Loucy (cell line): ENCODE measurements around the gene CDH4.

ENCODE experiments used
- H2AFZ ChIP-seq: fragments of 200-600 bp; sonication (generic); 2 replicates; pipeline ENCODE4 v1.6.0; 2016; ENCODE audit warnings: antibody characterized with exemption, mild to moderate bottlenecking, low read length, moderate library complexity
- H3F3A ChIP-seq: fragments of 200-600 bp; 2 replicates; pipeline ENCODE4 v1.6.0; 2016; ENCODE audit warnings: antibody characterized with exemption, low read depth, mild to moderate bottlenecking
- H3K27me3 ChIP-seq: fragments of 200-600 bp; sonication (generic); 2 replicates; pipeline ENCODE4 v1.6.1; 2014; ENCODE audit warnings: low read length, mild to moderate bottlenecking; ENCODE audit not compliant: insufficient read depth, poor library complexity, severe bottlenecking
- H3K36me3 ChIP-seq: fragments of 200-600 bp; sonication (generic); 2 replicates; pipeline ENCODE4 v1.6.1; 2016; ENCODE audit warnings: low read length; ENCODE audit not compliant: insufficient read depth
- H3K4me1 ChIP-seq: fragments of 200-600 bp; sonication (generic); 2 replicates; pipeline ENCODE4 v1.5.1; 2014; ENCODE audit warnings: low read length, mild to moderate bottlenecking; ENCODE audit not compliant: insufficient read depth, poor library complexity, severe bottlenecking
- H3K4me2 ChIP-seq: fragments of 200-600 bp; sonication (generic); 2 replicates; pipeline ENCODE4 v1.6.0; 2014; ENCODE audit warnings: antibody characterized with exemption, low read length, low read depth, mild to moderate bottlenecking; ENCODE audit not compliant: poor library complexity, severe bottlenecking
- H3K4me3 ChIP-seq: fragments of 200-600 bp; sonication (generic); 2 replicates; pipeline ENCODE4 v1.5.1; 2014; ENCODE audit warnings: low read length, mild to moderate bottlenecking, mixed read lengths; ENCODE audit not compliant: poor library complexity, severe bottlenecking
- H3K79me2 ChIP-seq: fragments of 200-600 bp; sonication (generic); 2 replicates; pipeline ENCODE4 v1.6.1; 2014; ENCODE audit warnings: low read length; ENCODE audit not compliant: insufficient read depth
- H3K9ac ChIP-seq: fragments of 200-600 bp; sonication (generic); 2 replicates; pipeline ENCODE4 v1.6.0; 2014; ENCODE audit warnings: mild to moderate bottlenecking, low read depth, low read length, moderate library complexity; ENCODE audit not compliant: poor library complexity, severe bottlenecking
- H3K9me2 ChIP-seq: fragments of 200-600 bp; sonication (generic); replicated peaks from 2 replicates; pipeline ENCODE4 v1.6.1; 2016; ENCODE audit warnings: low read depth, low read length, mixed read lengths
- H3K9me3 ChIP-seq: fragments of 200-600 bp; sonication (generic); 2 replicates; pipeline ENCODE4 v1.6.1; 2014; ENCODE audit warnings: mild to moderate bottlenecking, antibody characterized with exemption, low read length, low read depth; ENCODE audit not compliant: insufficient read depth
- H4K20me1 ChIP-seq: fragments of 200-600 bp; sonication (generic); 2 replicates; pipeline ENCODE4 v1.6.0; 2014; ENCODE audit warnings: antibody characterized with exemption, low read length, mild to moderate bottlenecking; ENCODE audit not compliant: insufficient read depth, poor library complexity, severe bottlenecking
- CTCF ChIP-seq: fragments of 200-600 bp; sonication (generic); conservative IDR thresholded peaks from 2 replicates; pipeline ENCODE4 v1.5.1; 2014; ENCODE audit warnings: mild to moderate bottlenecking, antibody characterized with exemption, low read length
- EZH2phosphoT487 ChIP-seq: fragments of 200-600 bp; IDR thresholded peaks from 2 replicates; pipeline ENCODE4 v1.6.1; 2018; ENCODE audit warnings: antibody characterized with exemption, mild to moderate bottlenecking, moderate library complexity, borderline replicate concordance

The CDH4 gene

GRCh38 chr20:61688411-61688810, 436.4 kb downstream of the CDH4 start:
- Histone ChIP-seq H3K4me2 (no peak overlapping the region), H3K9ac (no peak overlapping the region), H3F3A (no peaks in the 10 kb centered on the region), H3K79me2 (no peaks in the 10 kb centered on the region), H2AFZ (no peak overlapping the region), H3K27me3 (no peaks in the 10 kb centered on the region), H3K4me3 (no peak overlapping the region), H3K36me3 (no peaks in the 10 kb centered on the region), H3K4me1 (no peaks in the 10 kb centered on the region), H3K9me2 (no peaks in the 10 kb centered on the region), H3K9me3 (no peaks in the 10 kb centered on the region), H4K20me1 (no peaks in the 10 kb centered on the region)
- TF ChIP-seq EZH2phosphoT487 (no peak), CTCF (no peak)

DNA sequence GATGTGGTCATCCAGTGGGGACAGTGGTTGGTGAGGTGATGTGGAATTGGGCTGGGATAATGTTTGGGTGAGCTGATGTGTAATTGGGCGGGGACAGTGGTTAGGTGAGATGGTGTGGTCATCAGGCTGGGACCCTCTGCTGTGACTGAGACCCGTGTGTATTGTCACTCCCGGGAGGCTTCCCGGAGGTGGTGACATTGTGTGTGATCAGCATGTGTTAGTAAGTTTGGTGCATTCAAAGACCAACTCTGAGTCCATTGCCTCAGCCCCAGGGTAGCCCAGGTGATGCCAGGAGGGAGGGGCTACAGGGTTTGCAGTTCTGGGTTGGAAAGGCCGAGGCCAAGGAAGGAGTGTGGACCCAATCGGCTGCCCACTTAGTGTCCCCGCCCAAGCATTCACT, 438.1 kb downstream of the CDH4 start:
- Histone ChIP-seq H3K36me3 (no peaks in the 10 kb centered on the region; the same call in 1 of the 2 replicates), H3K4me3 (no peak overlapping the region), H3K79me2 (no peaks in the 10 kb centered on the region), H2AFZ (no peak overlapping the region), H4K20me1 (no peaks in the 10 kb centered on the region), H3K9ac (no peak overlapping the region), H3K9me2 (no peaks in the 10 kb centered on the region), H3F3A (no peaks in the 10 kb centered on the region), H3K9me3 (no peaks in the 10 kb centered on the region), H3K4me2 (no peak overlapping the region), H3K4me1 (no peaks in the 10 kb centered on the region), H3K27me3 (no peaks in the 10 kb centered on the region)
- TF ChIP-seq CTCF (no peak), EZH2phosphoT487 (no peak)

DNA sequence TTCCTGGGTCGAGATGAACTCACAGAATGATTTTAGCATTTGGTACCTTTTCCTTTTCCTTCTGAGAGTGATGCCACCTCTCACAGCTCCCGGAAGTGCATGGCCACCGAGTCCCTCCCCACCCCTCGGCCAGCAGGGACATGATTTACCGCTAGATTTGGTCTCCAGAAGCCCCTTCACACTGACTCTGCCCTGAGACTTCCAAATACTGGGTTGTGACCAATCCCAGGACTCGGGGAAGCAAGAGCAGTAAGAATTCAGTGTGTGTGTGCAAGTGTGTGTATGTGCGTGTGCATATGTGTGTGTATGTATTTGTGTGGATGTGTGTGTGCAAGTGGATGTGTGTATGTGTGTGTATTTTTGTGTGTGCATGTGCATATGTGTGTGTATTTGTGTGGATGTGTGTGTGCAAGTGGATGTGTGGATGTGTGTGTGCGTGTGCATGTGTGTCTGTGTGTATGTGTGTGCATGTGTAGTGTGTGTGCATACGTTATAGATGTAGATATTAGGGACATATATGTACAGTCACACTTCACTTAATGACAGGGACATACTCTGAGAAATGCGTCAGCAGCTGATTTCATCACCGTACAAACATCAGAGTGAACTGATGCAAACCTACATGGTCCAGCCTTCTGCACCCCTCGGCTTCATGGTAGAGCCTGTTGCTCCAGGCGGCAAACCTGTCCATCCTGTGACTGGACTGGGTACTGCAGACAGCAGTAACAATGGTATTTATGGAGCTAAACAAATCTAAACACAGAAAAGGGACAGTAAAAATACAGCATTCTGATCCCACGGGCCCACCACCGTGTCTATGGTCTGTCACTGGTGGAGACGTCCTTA, 439.2 kb downstream of the CDH4 start:
- Histone ChIP-seq H2AFZ (no peak overlapping the region), H3K9me2 (no peaks in the 10 kb centered on the region), H4K20me1 (no peaks in the 10 kb centered on the region), H3K36me3 (no peaks in the 10 kb centered on the region; the same call in 1 of the 2 replicates), H3K79me2 (no peaks in the 10 kb centered on the region), H3K4me3 (no peak overlapping the region), H3K9me3 (no peaks in the 10 kb centered on the region), H3K9ac (no peak overlapping the region), H3K27me3 (no peaks in the 10 kb centered on the region), H3K4me1 (no peaks in the 10 kb centered on the region), H3F3A (no peaks in the 10 kb centered on the region), H3K4me2 (no peak overlapping the region)
- no peak for TF ChIP-seq CTCF
- TF ChIP-seq EZH2phosphoT487: no peak
